ENCODE data around the gene GAL3ST2.

GRCh38 chr2:241744028-241744754 lies 32.4 kb upstream of the GAL3ST2 start:
- TF ChIP-seq PAX5 (IDR thresholded peaks at IDR 0.05; ENCODE audit: insufficient read depth, low read length, severe bottlenecking) (no peak), POLR2A (IDR thresholded peaks at IDR 0.05; ENCODE audit: low read depth, low read length) (no peak), POLR2AphosphoS5 (IDR thresholded peaks at IDR 0.05; ENCODE audit: low read depth, low read length) (no peak), SPI1 (IDR thresholded peaks at IDR 0.05; ENCODE audit: low read depth, low read length) (no peak), TAF1 (IDR thresholded peaks at IDR 0.05; ENCODE audit: low read depth, low read length) (no peak), POU2F2 (IDR thresholded peaks at IDR 0.05; ENCODE audit: low read depth, low read length) (no peak)

All from GM12891 (cell line).